Right lobe of liver (tissue), 6 donors: ENCODE measurements around the gene FGF14. TPM values are rescaled to one million over a fixed set of nuclear protein-coding genes. Genes with fewer than 3 reads are reported as not detected.

Source experiments
- ATAC-seq, 4 donors: fragments of 200-7000 bp; cut with Tn5 transposase; one replicate each; pipeline ENCODE4 v1.9.1; 2020; ENCODE audit warnings: mild to moderate bottlenecking in 4 of 4, moderate library complexity in 4 of 4
- DNase-seq, 3 donors: peaks; one replicate each; pipeline ENCODE4 v3.0.0-alpha.2; 2020
- H3K27ac ChIP-seq, 3 donors: fragments of 200-600 bp; one replicate each; pipeline ENCODE4 v1.8.0; 2022
- H3K27me3 ChIP-seq, 2 donors: fragments of 200-600 bp; one replicate each; pipeline ENCODE4 v1.8.0; 2022
- H3K36me3 ChIP-seq, 4 donors: fragments of 200-600 bp; sonication (generic) in 1 of 4; one replicate each; pipeline versions ENCODE4 v1.5.1 to v1.8.0; 2017 to 2022; ENCODE audit warnings: control low read depth in 1 of 4
- H3K4me1 ChIP-seq, 4 donors: fragments of 200-600 bp; sonication (generic) in 1 of 4; one replicate each; pipeline versions ENCODE4 v1.5.1 to v1.8.0; 2017 to 2022; ENCODE audit warnings: control low read depth in 1 of 4
- H3K4me3 ChIP-seq, 3 donors: fragments of 200-600 bp; one replicate each; pipeline ENCODE4 v1.8.0; 2022
- H3K9me3 ChIP-seq, 4 donors: fragments of 200-600 bp; sonication (generic) in 1 of 4; one replicate each; pipeline versions ENCODE4 v1.5.1 to v1.8.0; 2017 to 2022; ENCODE audit warnings: control low read depth in 1 of 4
- POLR2A ChIP-seq: fragments of 450-650 bp; IDR thresholded peaks from one replicate; pipeline ENCODE4 v1.6.1; 2017; ENCODE audit warnings: antibody characterized with exemption, mild to moderate bottlenecking
- WGBS: methylation state at CpG from one replicate; pipeline ENCODE4 v1.1.6; 2018; ENCODE audit warnings: low coverage, low lambda C conversion rate; ENCODE audit not compliant: insufficient coverage; ENCODE audit errors: missing lambda C conversion rate; 5-methylcytosine and 5-hydroxymethylcytosine counted together
- intact Hi-C, 2 donors: fragments of 100-400 bp; cut with DNase I; formaldehyde crosslinking; loops; one replicate each; pipeline versions ENCODE4 v1.11.2 to v1.14.1; 2022
- total RNA-seq, 6 experiments: library from RNA; depleted of rRNA in 2 of 6; stranded (reverse); fragments of >200 nt in 2 of 6; fragmentation: NEBNext Ultra II Directional in 3 of 6; extraction: Animal tissue kit (Norgen Biotek cat#: 25700) in 3 of 6; gene quantifications; one replicate each; pipeline versions ENCODE4 v1.1.0 to v1.2.4, GENCODE V29; 2016 to 2023
- TF ChIP-seq, protein P1 (sequence below), 4 donors: fragments of 200-600 bp in 3 of 4; fragments of 450-650 bp in 1 of 4; IDR thresholded peaks; one replicate each; pipeline versions ENCODE4 v1.5.1 to v1.8.0; 2016 to 2022; ENCODE audit warnings: antibody characterized with exemption in 4 of 4, mild to moderate bottlenecking in 2 of 4
- donor health status: DM: no; HTN: yes; CAD: no.
- donor health status: DM: no; HTN: no; CAD: no.
- donor health status: DM: no; HTN: no; CAD: no.
- donor health status: DM: no; HTN: yes; CAD: no.
- donor health status: DM: no; HTN: yes; CAD: no.

Gene FGF14
- total RNA-seq, 6 experiments from 2014 or later, result 0.42 to 6.3 (median 1.2) TPM

DNA sequence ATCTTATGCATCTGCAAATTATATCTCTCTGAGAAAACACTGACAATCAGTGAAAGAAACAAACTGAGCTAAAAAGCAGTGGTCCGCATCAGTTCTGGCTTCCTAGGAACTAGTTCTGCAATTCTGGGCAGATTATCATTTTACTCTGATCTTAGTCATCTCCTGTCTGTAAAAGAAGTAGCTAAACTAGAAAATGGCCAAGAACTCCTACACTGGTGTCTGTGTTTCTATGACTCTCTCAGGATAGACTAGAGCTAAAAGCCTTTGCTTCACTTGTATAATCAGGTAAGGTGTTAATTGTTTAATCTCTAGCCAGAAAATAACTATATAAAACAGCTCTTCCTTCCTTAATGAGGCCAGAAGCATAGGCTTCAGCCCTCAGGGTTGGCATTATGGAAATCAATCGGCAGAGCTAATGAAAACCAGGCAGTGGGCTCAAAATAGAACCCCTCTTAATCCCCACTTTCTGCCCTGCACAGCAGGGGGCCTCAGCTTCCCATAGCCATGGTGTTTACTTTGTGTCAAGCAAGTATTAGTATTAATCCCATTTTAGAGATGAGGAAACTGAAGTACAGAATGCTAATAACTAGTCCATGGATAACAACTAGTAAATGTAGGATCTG lies 459.2 kb downstream of the FGF14 start:
- Histone ChIP-seq H3K27me3 (no peaks in the 10 kb centered on the region), H3K36me3 (no peaks in the 10 kb centered on the region), H3K4me3 (no peak overlapping the region), H3K27ac (no peak overlapping the region), H3K9me3 (no peaks in the 10 kb centered on the region), H3K4me1 (peaks cover 0 to 13% (median 8%) of the 10 kb centered on the region in 4 donors)
- no peak for DNase-seq
- no peak for ATAC-seq
- intact Hi-C loops, result no loop called here
- WGBS, result 74% methylated on average over 2 of the region's 2 CpGs
- TF ChIP-seq POLR2A, result no peak
- TF ChIP-seq, protein P1, sequence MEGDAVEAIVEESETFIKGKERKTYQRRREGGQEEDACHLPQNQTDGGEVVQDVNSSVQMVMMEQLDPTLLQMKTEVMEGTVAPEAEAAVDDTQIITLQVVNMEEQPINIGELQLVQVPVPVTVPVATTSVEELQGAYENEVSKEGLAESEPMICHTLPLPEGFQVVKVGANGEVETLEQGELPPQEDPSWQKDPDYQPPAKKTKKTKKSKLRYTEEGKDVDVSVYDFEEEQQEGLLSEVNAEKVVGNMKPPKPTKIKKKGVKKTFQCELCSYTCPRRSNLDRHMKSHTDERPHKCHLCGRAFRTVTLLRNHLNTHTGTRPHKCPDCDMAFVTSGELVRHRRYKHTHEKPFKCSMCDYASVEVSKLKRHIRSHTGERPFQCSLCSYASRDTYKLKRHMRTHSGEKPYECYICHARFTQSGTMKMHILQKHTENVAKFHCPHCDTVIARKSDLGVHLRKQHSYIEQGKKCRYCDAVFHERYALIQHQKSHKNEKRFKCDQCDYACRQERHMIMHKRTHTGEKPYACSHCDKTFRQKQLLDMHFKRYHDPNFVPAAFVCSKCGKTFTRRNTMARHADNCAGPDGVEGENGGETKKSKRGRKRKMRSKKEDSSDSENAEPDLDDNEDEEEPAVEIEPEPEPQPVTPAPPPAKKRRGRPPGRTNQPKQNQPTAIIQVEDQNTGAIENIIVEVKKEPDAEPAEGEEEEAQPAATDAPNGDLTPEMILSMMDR (IDR thresholded peaks at IDR 0.05), result no peak

DNA sequence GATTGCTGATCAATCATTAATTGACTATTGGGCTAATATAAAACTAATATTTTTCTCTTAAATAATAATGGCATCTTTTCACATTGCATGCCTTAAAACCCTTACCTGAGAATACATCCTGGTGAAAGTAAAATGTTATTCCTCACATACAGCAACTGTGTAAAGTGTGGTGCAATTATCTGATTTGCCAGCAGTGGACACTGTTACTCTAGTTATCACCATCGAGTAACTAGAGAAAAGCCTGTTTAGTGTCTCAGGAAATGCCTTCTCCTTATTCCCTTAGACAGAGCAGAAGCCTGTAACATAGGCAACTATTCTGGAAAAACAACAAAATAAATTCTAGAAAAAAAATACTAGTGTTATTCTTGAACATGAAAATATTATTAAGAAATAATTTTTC lies 459.8 kb downstream of the FGF14 start:
- no peaks in the 10 kb centered on the region for H3K27me3 ChIP-seq
- no peak for TF ChIP-seq POLR2A
- TF ChIP-seq, protein P1 (IDR thresholded peaks at IDR 0.05), result peak; percentile 62 to 79 (median 68)
- ATAC-seq, result peak; percentile 79 to 90 (median 84)
- no peak overlapping the region for H3K27ac ChIP-seq
- H3K4me3 ChIP-seq, result no peak overlapping the region
- intact Hi-C loops, result no loop called here
- no peaks in the 10 kb centered on the region for H3K36me3 ChIP-seq
- peaks cover 0 to 13% (median 8%) of the 10 kb centered on the region in 4 donors for H3K4me1 ChIP-seq
- H3K9me3 ChIP-seq, result no peaks in the 10 kb centered on the region
- 0% methylated on average over 1 of the region's 1 CpG for WGBS
- no peak for DNase-seq

DNA sequence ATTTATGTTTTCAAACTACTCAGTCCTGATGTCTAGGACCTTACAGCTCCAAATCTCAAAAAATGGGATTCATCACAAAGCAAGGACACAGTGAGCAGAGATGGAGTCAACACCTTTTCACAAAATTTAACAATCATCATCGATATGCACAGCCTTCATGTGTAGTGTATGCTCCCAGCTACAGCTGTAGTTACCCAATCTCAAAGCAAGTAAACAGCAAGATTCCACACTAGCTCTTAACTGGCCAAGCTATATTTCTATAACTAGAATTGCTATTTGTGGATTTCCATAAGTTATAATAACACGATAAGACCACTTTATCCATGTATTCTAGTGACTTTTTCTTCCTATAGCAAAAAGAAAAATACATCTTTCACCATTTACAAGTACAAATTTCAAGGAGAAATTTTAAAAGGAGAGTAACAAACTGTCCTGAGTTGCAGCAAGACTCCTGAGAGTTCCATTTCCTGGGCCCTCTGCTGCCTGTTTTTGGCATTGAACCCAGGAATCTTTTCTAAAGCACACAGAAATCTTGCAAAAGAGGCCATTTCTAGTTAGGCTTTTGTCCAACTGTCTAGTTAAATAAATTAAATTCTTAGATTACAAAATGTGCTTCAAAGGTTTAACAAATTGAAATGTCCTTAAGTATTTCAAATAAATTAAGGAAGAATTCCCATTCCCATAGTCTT lies 460.6 kb downstream of the FGF14 start:
- Histone ChIP-seq H3K36me3 (no peaks in the 10 kb centered on the region), H3K9me3 (no peaks in the 10 kb centered on the region), H3K27me3 (no peaks in the 10 kb centered on the region), H3K27ac (no peak overlapping the region), H3K4me1 (peaks cover 0 to 13% (median 8%) of the 10 kb centered on the region in 4 donors), H3K4me3 (no peak overlapping the region)
- TF ChIP-seq, protein P1 (IDR thresholded peaks at IDR 0.05), result peak; percentile 45 to 57 (median 48)
- no peak for TF ChIP-seq POLR2A
- 15% methylated on average over 2 of the region's 2 CpGs for WGBS
- DNase-seq (peak in 1 of 3 donors; percentile 54), ATAC-seq (peak; percentile 83 to 93 (median 90))
- intact Hi-C loops, result no loop called here

DNA sequence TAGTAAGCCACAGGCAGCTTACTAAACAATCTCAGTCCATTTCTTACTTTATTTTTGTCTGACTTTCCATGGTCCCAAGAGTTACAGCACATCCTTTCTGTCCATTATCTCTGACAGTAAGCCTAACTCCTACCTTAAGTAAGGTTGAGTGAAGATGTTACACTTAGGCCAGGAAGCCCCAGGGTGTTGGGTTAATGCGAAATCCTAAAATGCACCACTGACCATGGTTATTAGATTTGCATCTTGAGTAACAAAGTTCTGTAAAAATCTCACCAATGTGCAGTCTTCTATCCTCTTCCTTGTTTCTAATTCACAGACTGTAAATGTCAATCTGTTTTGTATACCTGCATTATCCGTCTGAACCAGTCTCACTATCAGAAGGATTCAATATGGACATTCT lies 462.5 kb downstream of the FGF14 start:
- Histone ChIP-seq H3K4me3 (no peak overlapping the region), H3K27me3 (no peaks in the 10 kb centered on the region), H3K36me3 (no peaks in the 10 kb centered on the region), H3K27ac (no peak overlapping the region), H3K9me3 (no peaks in the 10 kb centered on the region), H3K4me1 (peaks cover 0 to 13% (median 8%) of the 10 kb centered on the region in 4 donors)
- no peak for TF ChIP-seq POLR2A
- TF ChIP-seq, protein P1 (IDR thresholded peaks at IDR 0.05), result no peak
- 40% methylated on average over 2 of the region's 2 CpGs for WGBS
- no peak for ATAC-seq
- intact Hi-C loops, result no loop called here
- DNase-seq, result no peak
